HG03025 (cell line): ENCODE results near the gene ZBTB38.

Experiments used
- ATAC-seq: cut with Tn5 transposase; IDR thresholded peaks from one replicate; pipeline ENCODE4 v1.9.1; 2021; ENCODE audit warnings: mild to moderate bottlenecking, moderate library complexity; ENCODE audit not compliant: unreplicated experiment, low FRiP score

ZBTB38 gene

GRCh38 chr3:141336672-141337522, 31.4 kb upstream of the ZBTB38 start:
- peak; percentile 88 for ATAC-seq

DNA sequence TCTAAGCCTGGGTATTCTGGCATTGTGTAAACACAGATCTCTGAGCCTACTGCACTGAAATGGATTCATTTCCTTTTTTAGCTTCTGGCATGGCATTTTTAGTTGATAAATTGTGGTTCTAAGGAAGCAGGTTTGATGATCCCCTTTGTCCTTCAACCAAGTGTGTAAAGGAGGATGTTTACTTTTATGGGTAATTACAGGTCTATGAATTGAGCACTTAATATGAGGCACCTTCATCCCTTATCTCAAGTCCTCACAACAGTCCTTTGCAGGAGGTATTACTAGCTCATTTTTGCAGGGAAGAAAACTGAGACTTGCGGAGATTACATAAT, 30.8 kb upstream of the ZBTB38 start:
- ATAC-seq: no peak

DNA sequence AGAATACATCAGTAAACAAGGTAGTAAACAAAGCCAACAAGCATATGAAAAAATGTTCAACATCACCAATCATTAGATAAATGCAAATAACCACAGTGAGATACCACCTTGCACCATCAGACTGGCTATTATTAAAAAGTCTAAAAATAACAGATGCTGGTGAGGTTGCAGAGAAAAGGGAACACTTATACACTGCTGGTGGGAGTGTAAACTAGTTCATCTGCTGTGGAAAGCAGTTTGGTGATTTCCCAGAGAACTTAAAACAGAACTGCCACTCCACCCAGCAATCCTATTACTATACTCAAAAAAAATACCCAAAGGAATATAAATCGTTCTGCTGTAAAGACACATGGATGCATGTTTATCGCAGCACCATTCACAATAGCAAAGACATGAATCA, 30.3 kb upstream of the ZBTB38 start:
- no peak for ATAC-seq

- no peak for ATAC-seq
These were observed 29.4 kb upstream of the ZBTB38 start for GRCh38 chr3:141338881-141339280.

DNA sequence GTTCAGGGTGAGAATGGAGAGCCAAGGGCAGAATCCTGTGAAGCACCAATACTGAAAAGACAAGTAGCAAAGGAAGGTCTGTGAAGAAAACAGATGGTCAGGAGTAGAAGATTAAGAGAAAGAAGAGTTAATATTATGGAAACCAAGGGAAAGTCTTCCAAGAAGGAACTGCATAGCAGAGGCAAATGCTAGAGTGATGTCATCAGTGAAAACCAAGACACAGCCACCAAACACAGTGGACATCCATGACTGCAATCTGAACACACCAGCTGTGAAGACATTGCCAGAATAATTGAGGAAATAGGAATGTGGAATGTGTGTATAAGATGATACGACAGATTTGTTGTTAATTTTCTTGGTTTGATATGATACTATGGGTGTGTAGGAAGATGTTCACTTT, 26.8 kb upstream of the ZBTB38 start:
- no peak for ATAC-seq

DNA sequence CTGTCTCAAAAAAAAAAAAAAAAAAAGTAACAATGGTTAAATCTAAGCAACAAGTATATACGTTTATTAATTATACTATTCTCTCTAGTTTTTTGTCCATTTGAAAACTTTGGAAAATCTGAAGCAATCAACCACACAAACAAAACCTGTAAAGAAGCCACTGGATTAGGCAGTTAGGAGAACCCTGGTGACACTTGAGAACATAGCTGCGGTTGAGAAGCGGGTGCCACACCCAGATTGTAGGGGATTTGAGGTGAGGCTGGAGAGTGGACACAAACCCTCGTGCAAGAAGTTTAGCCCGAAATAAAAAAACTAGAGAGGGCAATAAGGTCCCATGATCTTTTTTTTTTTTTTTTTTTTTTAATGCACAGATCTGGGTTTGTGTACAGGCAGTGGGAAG, 25.9 kb upstream of the ZBTB38 start:
- ATAC-seq: no peak

GRCh38 chr3:141343077-141343476, 25.2 kb upstream of the ZBTB38 start:
- ATAC-seq: no peak

- no peak for ATAC-seq
These were observed 24.4 kb upstream of the ZBTB38 start for GRCh38 chr3:141343865-141344271.

- no peak for ATAC-seq
These were observed 22.8 kb upstream of the ZBTB38 start for GRCh38 chr3:141345528-141345927.

DNA sequence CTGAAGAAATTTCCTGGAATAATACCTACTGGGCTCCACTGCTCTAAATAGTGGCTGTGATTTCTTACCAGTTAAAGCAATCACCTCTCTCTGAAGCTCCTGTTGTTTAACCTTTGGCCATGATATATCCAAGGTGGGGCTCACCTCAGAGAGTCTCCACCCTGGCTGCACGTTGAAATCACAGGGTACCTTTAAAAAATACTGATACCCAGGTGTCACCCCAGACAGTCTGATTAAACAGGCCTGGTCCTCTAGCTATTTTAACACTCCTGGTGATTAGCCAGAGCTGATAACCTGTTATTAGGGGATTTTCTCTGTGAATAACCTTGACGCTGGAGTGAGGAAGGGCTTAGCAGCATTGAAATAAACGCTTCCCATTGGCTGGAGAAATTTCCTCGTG, 22.3 kb upstream of the ZBTB38 start:
- ATAC-seq: no peak

DNA sequence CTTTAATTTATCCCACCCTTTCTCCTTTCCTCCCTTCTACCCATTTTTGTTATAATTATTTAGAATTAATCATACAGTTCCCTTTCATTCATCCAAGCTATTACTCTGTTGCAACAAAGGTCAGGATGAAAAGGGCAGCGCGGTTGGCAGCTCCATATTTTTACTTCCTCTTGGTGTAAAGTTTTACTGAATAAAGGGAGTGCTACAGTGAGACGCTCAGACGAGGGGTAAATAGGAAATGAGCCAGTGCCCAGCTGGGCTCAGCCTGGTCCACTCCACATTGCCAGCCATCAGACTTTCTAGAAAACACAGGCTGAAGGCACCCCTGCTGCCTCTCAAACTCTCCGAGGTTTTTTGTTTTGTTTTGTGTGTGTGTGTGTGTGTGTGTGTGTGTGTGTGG, 21.9 kb upstream of the ZBTB38 start:
- no peak for ATAC-seq

DNA sequence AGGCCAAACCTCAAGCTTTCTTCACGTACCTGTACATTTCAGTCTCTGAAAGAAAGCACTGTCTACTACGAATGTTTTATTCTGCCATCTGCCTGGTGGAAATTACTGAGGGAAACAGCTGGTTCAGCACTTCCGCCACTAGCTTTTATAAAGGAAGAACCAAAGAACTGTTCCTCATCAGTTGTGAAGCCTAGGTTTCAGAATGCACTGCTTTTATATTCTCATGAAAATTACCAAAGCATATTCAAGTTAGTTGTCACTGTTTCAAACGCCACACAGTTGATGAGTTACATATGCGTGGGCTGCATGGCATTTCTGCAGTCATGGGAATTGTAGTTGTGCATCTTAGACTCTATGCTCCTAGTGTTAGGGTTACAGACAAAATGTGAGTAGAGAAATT, 21.5 kb upstream of the ZBTB38 start:
- ATAC-seq: no peak

GRCh38 chr3:141348837-141349236, 19.5 kb upstream of the ZBTB38 start:
- ATAC-seq: no peak

DNA sequence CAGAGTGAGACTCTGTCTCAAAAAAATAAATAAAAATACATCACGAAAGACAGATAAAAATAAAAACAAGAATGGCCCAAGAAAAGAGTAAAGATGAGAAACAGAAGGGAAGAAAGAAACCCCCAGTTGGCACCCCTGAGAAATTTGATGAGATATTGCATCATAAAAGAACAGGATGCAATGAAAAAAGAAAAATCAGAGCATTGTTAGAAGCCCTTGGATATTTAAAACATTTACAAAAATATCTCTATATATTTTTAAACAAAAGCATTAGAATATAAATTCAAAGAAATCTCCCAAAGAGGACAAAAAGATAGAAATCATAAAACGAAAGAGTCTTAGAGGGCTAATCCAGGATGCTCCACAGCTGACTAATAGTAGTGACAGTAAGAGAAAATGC, 18.6 kb upstream of the ZBTB38 start:
- no peak for ATAC-seq

DNA sequence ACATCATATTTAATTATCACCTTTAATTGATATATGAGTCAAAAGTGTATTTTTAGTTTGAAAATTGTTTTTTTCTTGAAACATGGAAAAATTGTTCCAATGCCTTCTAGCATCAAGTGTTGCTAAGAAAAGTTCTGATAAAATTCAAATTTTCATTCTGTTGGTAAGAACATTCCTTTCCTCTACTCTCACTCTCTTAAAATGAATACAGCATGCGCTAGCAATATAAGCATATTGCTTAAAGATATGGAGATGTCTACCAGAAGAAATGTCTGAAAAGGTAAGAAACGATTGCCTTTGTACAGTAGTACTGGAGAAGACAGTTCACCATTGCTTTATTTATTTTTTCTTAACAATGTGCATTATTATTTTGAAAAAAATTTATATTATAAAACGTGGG, 17.6 kb upstream of the ZBTB38 start:
- no peak for ATAC-seq

DNA sequence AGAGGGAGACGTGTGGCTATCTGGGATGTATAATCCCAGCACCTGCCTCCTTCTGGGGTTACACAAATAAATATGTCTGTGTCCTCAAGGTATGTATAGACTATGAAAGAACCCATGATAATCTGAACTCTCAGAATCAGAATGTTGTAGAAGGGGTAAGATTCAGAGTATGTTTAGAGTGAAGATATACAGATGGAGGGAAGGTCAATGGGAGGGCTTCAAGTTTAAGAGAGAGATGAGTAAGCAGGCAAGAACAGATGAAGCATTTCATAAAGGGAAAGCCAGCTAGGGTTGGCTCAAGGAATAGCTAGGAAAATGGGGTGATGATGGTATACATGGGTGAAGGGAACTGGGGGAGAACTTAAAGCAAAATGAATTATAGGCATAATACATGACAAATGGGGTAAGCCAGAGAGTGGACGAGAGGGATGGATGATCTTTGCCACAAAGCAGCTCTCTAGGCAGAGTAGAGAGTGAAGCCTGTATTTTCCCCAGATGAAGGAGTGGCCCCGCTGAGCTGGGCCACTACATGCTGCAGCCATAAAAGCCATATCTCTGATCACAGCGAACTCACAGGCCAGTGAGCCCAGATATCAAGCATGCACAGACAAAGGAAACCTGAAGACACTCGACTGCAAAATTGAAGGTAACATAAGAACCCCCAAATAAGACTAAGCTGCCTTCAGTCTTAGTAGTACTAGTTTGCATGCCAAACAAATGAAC, 15.9 kb upstream of the ZBTB38 start:
- ATAC-seq: no peak

- no peak for ATAC-seq
These were observed 14.4 kb upstream of the ZBTB38 start for GRCh38 chr3:141353652-141354495.

DNA sequence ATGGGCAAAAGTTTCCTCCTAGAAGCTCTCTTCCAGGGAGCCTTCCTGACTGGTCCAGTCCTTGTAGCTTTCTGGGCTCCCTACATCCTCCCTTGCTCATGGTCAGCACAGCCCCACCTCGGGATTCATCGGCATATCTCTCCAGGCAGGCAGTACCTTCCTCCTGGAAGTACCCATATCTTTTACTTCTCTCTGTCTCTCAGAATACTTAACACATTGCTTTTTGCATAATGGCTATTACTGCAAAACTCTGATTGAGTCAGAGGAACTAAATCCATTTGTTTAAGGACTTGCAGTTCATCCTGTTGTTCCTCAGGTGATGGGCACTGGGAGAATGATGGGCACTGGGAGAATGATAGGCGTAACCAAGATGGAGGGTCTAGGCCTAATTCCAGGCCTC, 13.8 kb upstream of the ZBTB38 start:
- ATAC-seq: no peak

- no peak for ATAC-seq
These were observed 13.1 kb upstream of the ZBTB38 start for GRCh38 chr3:141355242-141355641.

DNA sequence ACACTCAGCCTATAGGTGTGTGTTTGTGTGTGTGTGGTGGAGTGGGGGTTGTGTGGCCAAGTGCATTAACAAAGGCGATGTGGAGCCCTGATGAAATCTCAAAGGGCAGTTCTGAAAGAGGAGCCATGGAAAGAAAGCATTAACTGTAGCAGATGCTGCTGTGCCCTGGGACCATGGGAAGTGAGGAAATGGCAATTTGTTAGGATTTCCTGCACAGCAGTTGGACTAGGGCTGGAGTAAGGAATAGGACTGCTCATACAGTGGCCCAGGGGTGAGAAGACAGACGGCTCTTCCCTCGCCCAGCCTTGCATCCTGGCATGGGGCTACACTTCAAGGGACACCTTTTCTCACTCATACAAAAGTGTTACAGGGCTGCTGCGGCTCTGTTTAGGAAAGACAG, 12.3 kb upstream of the ZBTB38 start:
- ATAC-seq: no peak

DNA sequence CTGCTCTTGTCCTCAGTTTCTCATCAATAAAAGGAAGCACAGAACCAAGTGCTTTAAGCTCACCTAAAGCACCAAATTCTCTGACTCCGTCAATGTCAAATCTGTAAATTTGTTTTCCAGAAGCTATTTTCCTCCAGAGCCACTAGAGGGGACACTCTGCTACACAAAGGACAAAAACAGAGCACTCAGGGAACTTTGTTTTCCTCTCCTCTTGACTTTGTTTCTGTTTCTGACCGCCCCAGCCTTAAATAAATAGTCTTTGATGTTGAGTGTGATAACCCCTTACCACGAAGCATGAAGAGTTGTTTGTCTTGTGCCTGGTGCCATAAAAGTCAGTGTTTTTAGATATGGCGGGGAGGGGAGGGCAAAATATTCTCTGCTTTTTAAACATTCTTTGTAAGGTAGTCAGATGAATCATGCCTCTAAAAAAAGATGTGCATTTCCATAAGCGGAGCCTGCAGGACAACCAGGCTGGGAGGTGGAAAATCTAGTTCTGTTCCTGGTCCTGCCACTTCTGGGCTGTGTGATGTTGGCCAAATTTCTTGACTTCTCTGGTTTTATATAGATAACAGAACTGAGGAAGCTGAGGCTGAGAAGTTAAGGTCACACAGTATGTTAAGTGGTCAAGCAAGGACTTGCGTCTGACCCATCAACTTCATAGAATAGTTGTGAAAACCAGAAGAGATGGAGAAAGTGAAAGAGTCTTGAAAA, 7.3 kb upstream of the ZBTB38 start:
- peak; percentile 60 for ATAC-seq
